Measurements from ENCODE around the gene RAVER2. TPM values are rescaled to one million over a fixed set of nuclear protein-coding genes. Genes with fewer than 3 reads are reported as not detected.
A peak's percentile ranks its signal among the peaks of the same experiment; 100 is the strongest.
"Not testable (repeated sequence)": the region's sequence is repeated elsewhere in the genome, so short reads cannot be mapped to it uniquely, and the experiment has no call there.

The RAVER2 gene
- total RNA-seq, 1 donor, result 7.2 TPM

- H3K4me3 ChIP-seq (ENCODE audit: low read depth, low read length), result no peak overlapping the region
- TF ChIP-seq CTCF (IDR thresholded peaks at IDR 0.05; ENCODE audit: insufficient read depth, low read length), result no peak
- DNase-seq (ENCODE audit: low read depth), result peak; percentile 16
Measured at GRCh38 chr1:64733581-64734286, 11.1 kb upstream of the RAVER2 start.

- no peak overlapping the region for H3K4me3 ChIP-seq (ENCODE audit: low read depth, low read length)
- DNase-seq (ENCODE audit: low read depth), result no peak
- no peak for TF ChIP-seq CTCF (IDR thresholded peaks at IDR 0.05; ENCODE audit: insufficient read depth, low read length)
Measured at GRCh38 chr1:64734287-64734652, 10.6 kb upstream of the RAVER2 start.

- DNase-seq (ENCODE audit: low read depth); H3K4me3 ChIP-seq (ENCODE audit: low read depth, low read length): not testable (repeated sequence)
Measured at GRCh38 chr1:64740687-64741086, 4.2 kb upstream of the RAVER2 start.

- no peak for DNase-seq (ENCODE audit: low read depth)
- TF ChIP-seq CTCF (IDR thresholded peaks at IDR 0.05; ENCODE audit: insufficient read depth, low read length), result no peak
- peak overlapping the region; percentile 73 for H3K4me3 ChIP-seq (ENCODE audit: low read depth, low read length)
Measured at GRCh38 chr1:64743954-64744491, 852 bp upstream of the RAVER2 start.

GRCh38 chr1:64745181-64745985 is 508 bp downstream of the RAVER2 start:
- peak; percentile 55 for DNase-seq (ENCODE audit: low read depth)
- peak overlapping the region; percentile 73 for H3K4me3 ChIP-seq (ENCODE audit: low read depth, low read length)
- TF ChIP-seq CTCF (IDR thresholded peaks at IDR 0.05; ENCODE audit: insufficient read depth, low read length), result no peak

GRCh38 chr1:64745986-64746940 is 1.4 kb downstream of the RAVER2 start:
- H3K4me3 ChIP-seq (ENCODE audit: low read depth, low read length), result peak overlapping the region; percentile 73
- no peak for TF ChIP-seq CTCF (IDR thresholded peaks at IDR 0.05; ENCODE audit: insufficient read depth, low read length)
- DNase-seq (ENCODE audit: low read depth), result no peak

Measured in fibroblast of the aortic adventitia (primary cell).